Measurements from ENCODE around the gene STEAP2.
"Not testable (repeated sequence)": the region's sequence is repeated elsewhere in the genome, so short reads cannot be mapped to it uniquely, and the experiment has no call there.

The STEAP2 gene

GRCh38 chr7:90211391-90212148 is at the start of gene STEAP2:
TSS of gene STEAP2 (plus strand) at chr7:90211740. CDS start at chr7:90225083, 13,343 bp downstream.
- no peak for DNase-seq (ENCODE audit: low read depth in 1 of 2, low spot score in 1 of 2)

- no peak for DNase-seq (ENCODE audit: low read depth in 1 of 2, low spot score in 1 of 2)
Measured at GRCh38 chr7:90163534-90163933, 48.0 kb upstream of the STEAP2 start.

- no peak for DNase-seq (ENCODE audit: low read depth in 1 of 2, low spot score in 1 of 2)
Measured at GRCh38 chr7:90165724-90166123, 45.8 kb upstream of the STEAP2 start.

- no peak for DNase-seq (ENCODE audit: low read depth in 1 of 2, low spot score in 1 of 2)
Measured at GRCh38 chr7:90166153-90166552, 45.4 kb upstream of the STEAP2 start.

- no peak for DNase-seq (ENCODE audit: low read depth in 1 of 2, low spot score in 1 of 2)
Measured at GRCh38 chr7:90167361-90167760, 44.2 kb upstream of the STEAP2 start.

- no peak for DNase-seq (ENCODE audit: low read depth in 1 of 2, low spot score in 1 of 2)
Measured at GRCh38 chr7:90169891-90170290, 41.6 kb upstream of the STEAP2 start.

GRCh38 chr7:90172121-90172520 is 39.4 kb upstream of the STEAP2 start:
- DNase-seq (ENCODE audit: low read depth in 1 of 2, low spot score in 1 of 2): no peak

- no peak for DNase-seq (ENCODE audit: low read depth in 1 of 2, low spot score in 1 of 2)
Measured at GRCh38 chr7:90172624-90173023, 38.9 kb upstream of the STEAP2 start.

- DNase-seq (ENCODE audit: low read depth in 1 of 2, low spot score in 1 of 2): no peak
Measured at GRCh38 chr7:90173127-90173844, 38.3 kb upstream of the STEAP2 start.

GRCh38 chr7:90175667-90176066 is 35.9 kb upstream of the STEAP2 start:
- no peak for DNase-seq (ENCODE audit: low read depth in 1 of 2, low spot score in 1 of 2)

- DNase-seq (ENCODE audit: low read depth in 1 of 2, low spot score in 1 of 2): no peak
Measured at GRCh38 chr7:90176195-90176594, 35.3 kb upstream of the STEAP2 start.

- no peak for DNase-seq (ENCODE audit: low read depth in 1 of 2, low spot score in 1 of 2)
Measured at GRCh38 chr7:90178166-90178565, 33.4 kb upstream of the STEAP2 start.

GRCh38 chr7:90178679-90179278 is 32.8 kb upstream of the STEAP2 start:
- DNase-seq (ENCODE audit: low read depth in 1 of 2, low spot score in 1 of 2): no peak

- DNase-seq (ENCODE audit: low read depth in 1 of 2, low spot score in 1 of 2): no peak
Measured at GRCh38 chr7:90180011-90180585, 31.4 kb upstream of the STEAP2 start.

GRCh38 chr7:90180649-90181048 is 30.9 kb upstream of the STEAP2 start:
- no peak for DNase-seq (ENCODE audit: low read depth in 1 of 2, low spot score in 1 of 2)

GRCh38 chr7:90181485-90181884 is 30.1 kb upstream of the STEAP2 start:
- DNase-seq (ENCODE audit: low read depth in 1 of 2, low spot score in 1 of 2): no peak

- DNase-seq (ENCODE audit: low read depth in 1 of 2, low spot score in 1 of 2): not testable (repeated sequence)
Measured at GRCh38 chr7:90186290-90186689, 25.2 kb upstream of the STEAP2 start.

GRCh38 chr7:90187507-90188050 is 24.0 kb upstream of the STEAP2 start:
- no peak for DNase-seq (ENCODE audit: low read depth in 1 of 2, low spot score in 1 of 2)

- no peak for DNase-seq (ENCODE audit: low read depth in 1 of 2, low spot score in 1 of 2)
Measured at GRCh38 chr7:90188281-90188680, 23.3 kb upstream of the STEAP2 start.

GRCh38 chr7:90190995-90191394 is 20.5 kb upstream of the STEAP2 start:
- DNase-seq (ENCODE audit: low read depth in 1 of 2, low spot score in 1 of 2): no peak

GRCh38 chr7:90191648-90192047 is 19.9 kb upstream of the STEAP2 start:
- DNase-seq (ENCODE audit: low read depth in 1 of 2, low spot score in 1 of 2): no peak

All from activated T-helper 1 cell treated with anti-CD3 and anti-CD28 coated beads, Interleukin-2, amount 50 U/mL, for 16 hours (primary cell).